Parathyroid adenoma (tissue), 2 donors: ENCODE data around the gene LPAR6.
"Not testable (repeated sequence)": the region's sequence is repeated elsewhere in the genome, so short reads cannot be mapped to it uniquely, and the experiment has no call there.

ENCODE experiments used
- H2AFZ ChIP-seq: fragments of 300-600 bp; sonication (generic); one replicate; pipeline ENCODE4 v1.7.0; 2017; ENCODE audit warnings: antibody characterized with exemption, mild to moderate bottlenecking
- H3K27ac ChIP-seq: fragments of 300-600 bp; sonication (generic); one replicate; pipeline ENCODE4 v1.7.0; 2017
- H3K27me3 ChIP-seq: fragments of 300-600 bp; sonication (generic); one replicate; pipeline ENCODE4 v1.7.0; 2017; ENCODE audit warnings: low read length; ENCODE audit not compliant: control insufficient read depth, insufficient read depth
- H3K36me3 ChIP-seq: fragments of 300-600 bp; sonication (generic); one replicate; pipeline ENCODE4 v1.7.0; 2017; ENCODE audit warnings: low read length; ENCODE audit not compliant: control insufficient read depth, insufficient read depth
- H3K4me1 ChIP-seq: fragments of 300-600 bp; sonication (generic); one replicate; pipeline ENCODE4 v1.7.0; 2017; ENCODE audit warnings: control low read depth
- H3K4me2 ChIP-seq: fragments of 300-600 bp; sonication (generic); one replicate; pipeline ENCODE4 v1.7.0; 2017; ENCODE audit warnings: low read length
- H3K4me3 ChIP-seq: fragments of 300-600 bp; sonication (generic); one replicate; pipeline ENCODE4 v1.7.0; 2017; ENCODE audit warnings: low read depth, low read length
- H3K79me2 ChIP-seq: fragments of 300-600 bp; sonication (generic); one replicate; pipeline ENCODE4 v1.7.0; 2017; ENCODE audit warnings: control low read depth
- H3K9ac ChIP-seq: fragments of 300-600 bp; sonication (generic); one replicate; pipeline ENCODE4 v1.7.0; 2017; ENCODE audit warnings: mild to moderate bottlenecking
- H3K9me3 ChIP-seq: fragments of 300-600 bp; sonication (generic); one replicate; pipeline ENCODE4 v1.7.0; 2017; ENCODE audit warnings: low read length; ENCODE audit not compliant: control insufficient read depth
- CTCF ChIP-seq: fragments of 300-600 bp; sonication (generic); IDR thresholded peaks from one replicate; pipeline ENCODE4 v1.7.0; 2017; ENCODE audit warnings: antibody characterized with exemption, mild to moderate bottlenecking
- donor health status: primary hyperparathyroidism.

LPAR6 gene

GRCh38 chr13:48429886-48430285 is 17.0 kb upstream of the LPAR6 start:
- Histone ChIP-seq H3K27me3 (no peaks in the 10 kb centered on the region), H3K9ac (no peak overlapping the region), H3K36me3 (no peaks in the 10 kb centered on the region), H2AFZ (no peak overlapping the region), H3K4me2 (no peak overlapping the region), H3K9me3 (no peaks in the 10 kb centered on the region), H3K79me2 (no peaks in the 10 kb centered on the region), H3K4me3 (no peak overlapping the region), H3K27ac (no peak overlapping the region), H3K4me1 (peaks cover 3% of the 10 kb centered on the region)
- no peak for TF ChIP-seq CTCF

DNA sequence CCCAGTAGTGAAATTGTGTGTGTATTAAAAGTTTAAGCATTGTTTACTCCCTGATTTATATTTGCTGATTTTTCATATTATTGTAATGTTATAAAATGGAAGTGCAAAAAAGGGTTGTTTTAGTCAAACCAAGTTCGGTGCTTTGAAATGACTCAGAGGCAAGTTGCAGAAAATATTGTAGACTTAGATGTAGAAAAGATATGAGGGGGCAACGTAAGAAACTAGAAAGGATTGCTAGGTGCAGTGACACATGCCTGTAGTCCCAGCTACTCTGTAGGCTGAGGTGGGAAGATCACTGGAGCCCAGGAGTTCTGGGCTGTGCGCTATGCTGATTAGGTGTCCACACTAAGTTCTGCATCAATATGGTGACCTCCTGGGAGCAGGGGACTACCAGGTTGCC is 16.1 kb upstream of the LPAR6 start:
- TF ChIP-seq CTCF = no peak
- peaks cover 3% of the 10 kb centered on the region for H3K4me1 ChIP-seq
- H3K9me3 ChIP-seq = no peaks in the 10 kb centered on the region
- H2AFZ ChIP-seq = no peak overlapping the region
- H3K27me3 ChIP-seq = no peaks in the 10 kb centered on the region
- no peaks in the 10 kb centered on the region for H3K36me3 ChIP-seq
- no peak overlapping the region for H3K27ac ChIP-seq
- H3K4me2 ChIP-seq = no peak overlapping the region
- H3K79me2 ChIP-seq = no peaks in the 10 kb centered on the region
- H3K9ac ChIP-seq = no peak overlapping the region
- no peak overlapping the region for H3K4me3 ChIP-seq

DNA sequence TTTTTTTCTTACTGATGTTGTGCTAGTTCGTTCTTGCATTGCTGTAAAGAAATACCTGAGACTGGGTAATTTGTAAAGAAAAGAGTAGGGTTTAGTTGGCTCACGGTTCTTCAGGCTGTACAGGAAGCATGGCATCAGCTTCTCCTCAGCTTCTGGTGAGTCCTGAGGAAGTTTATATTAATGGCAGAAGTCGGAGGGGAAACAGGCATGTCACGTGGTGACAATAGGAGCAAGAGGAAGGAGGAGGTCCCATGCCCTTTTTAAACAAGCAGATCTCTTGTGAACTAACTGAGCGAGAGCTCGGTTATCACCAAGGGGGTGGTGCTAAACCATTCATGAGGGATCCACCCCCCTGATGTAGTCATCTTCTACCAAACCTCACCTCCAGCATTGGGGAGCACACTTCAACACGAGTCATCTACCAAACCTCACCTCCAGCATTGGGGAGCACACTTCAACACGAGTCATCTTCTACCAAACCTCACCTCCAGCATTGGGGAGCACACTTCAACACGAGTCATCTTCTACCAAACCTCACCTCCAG is 13.9 kb upstream of the LPAR6 start:
- H3K4me1 ChIP-seq, H2AFZ ChIP-seq, H3K4me2 ChIP-seq, H3K4me3 ChIP-seq, H3K27me3 ChIP-seq, H3K27ac ChIP-seq, H3K79me2 ChIP-seq, H3K36me3 ChIP-seq, H3K9me3 ChIP-seq, H3K9ac ChIP-seq: not testable (repeated sequence)

DNA sequence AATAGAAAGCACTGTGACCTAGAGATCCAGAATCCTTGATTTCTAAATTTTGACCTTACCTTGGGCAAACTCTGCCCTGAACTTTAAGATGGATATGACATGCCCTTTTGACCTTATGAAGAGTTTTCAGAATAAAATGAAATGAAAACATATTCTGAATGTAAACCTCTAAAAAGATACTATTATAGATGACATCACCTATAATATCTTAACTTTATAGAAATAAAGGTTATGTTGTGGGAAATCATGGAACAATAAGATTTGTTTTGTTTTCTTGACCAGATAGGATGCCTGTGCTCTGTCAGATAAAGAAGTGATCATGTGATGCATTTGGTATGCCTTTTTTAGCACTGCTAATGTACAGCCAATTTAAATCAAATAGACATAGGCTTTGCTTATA is 13.1 kb upstream of the LPAR6 start:
- Histone ChIP-seq H3K79me2 (no peaks in the 10 kb centered on the region), H3K27ac (no peak overlapping the region), H3K36me3 (no peaks in the 10 kb centered on the region), H3K4me1 (no peaks in the 10 kb centered on the region), H3K4me3 (no peak overlapping the region), H3K9ac (no peak overlapping the region), H2AFZ (no peak overlapping the region), H3K9me3 (no peaks in the 10 kb centered on the region), H3K4me2 (no peak overlapping the region), H3K27me3 (no peaks in the 10 kb centered on the region)
- no peak for TF ChIP-seq CTCF

DNA sequence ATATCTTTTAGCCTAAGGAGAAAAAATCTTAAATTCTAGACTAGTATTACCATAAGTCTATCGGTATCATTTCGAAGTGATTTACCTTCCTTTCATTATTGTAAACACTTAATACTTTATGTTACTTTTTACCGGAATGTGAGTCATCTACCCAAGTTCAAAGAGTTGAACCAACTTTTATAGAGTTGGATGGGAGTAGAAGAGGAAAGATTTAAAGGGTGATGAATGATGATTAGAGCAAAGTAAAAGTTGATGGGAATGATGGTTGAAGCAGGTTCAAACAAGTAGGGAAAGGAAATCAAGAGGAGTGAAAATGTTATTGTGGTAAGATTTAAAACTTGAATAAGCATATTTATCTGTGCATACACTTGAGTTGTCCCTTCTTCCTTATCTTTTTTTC is 11.3 kb upstream of the LPAR6 start:
- TF ChIP-seq CTCF = no peak
- no peaks in the 10 kb centered on the region for H3K36me3 ChIP-seq
- H3K9ac ChIP-seq = no peak overlapping the region
- H3K4me1 ChIP-seq = no peaks in the 10 kb centered on the region
- H3K27me3 ChIP-seq = no peaks in the 10 kb centered on the region
- H2AFZ ChIP-seq = no peak overlapping the region
- H3K27ac ChIP-seq = no peak overlapping the region
- H3K9me3 ChIP-seq = no peaks in the 10 kb centered on the region
- H3K79me2 ChIP-seq = no peaks in the 10 kb centered on the region
- no peak overlapping the region for H3K4me2 ChIP-seq
- H3K4me3 ChIP-seq = no peak overlapping the region

DNA sequence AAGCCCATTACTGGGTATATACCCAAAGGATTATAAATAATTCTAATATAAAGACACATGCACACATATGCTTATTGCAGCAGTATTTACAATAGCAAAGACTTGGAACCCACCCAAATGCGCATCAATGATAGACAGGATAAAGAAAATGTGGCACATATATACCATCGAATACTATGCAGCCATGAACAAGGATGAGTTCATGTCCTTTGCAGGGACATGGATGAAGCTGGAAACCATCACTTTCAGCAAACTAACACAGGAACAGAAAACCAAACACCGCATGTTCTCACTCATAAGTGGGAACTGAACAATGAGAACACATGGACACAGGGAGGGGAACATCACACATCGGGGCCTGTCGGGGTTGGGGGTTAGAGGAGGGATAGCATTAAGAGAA is 9.1 kb upstream of the LPAR6 start:
- H3K9me3 ChIP-seq, H3K4me2 ChIP-seq, H3K4me1 ChIP-seq, H3K79me2 ChIP-seq, H3K9ac ChIP-seq, H3K27me3 ChIP-seq, H3K36me3 ChIP-seq, H3K4me3 ChIP-seq, H2AFZ ChIP-seq, H3K27ac ChIP-seq: not testable (repeated sequence)
